ENCODE results near the gene CLDN4. TPM values are rescaled to one million over a fixed set of nuclear protein-coding genes. Genes with fewer than 3 reads are reported as not detected.
A peak's percentile ranks its signal among the peaks of the same experiment; 100 is the strongest.

The CLDN4 gene
- polyA plus RNA-seq, 12 donors, result 0.30 to 105 (median 0.88) TPM; not detected in 1

DNA sequence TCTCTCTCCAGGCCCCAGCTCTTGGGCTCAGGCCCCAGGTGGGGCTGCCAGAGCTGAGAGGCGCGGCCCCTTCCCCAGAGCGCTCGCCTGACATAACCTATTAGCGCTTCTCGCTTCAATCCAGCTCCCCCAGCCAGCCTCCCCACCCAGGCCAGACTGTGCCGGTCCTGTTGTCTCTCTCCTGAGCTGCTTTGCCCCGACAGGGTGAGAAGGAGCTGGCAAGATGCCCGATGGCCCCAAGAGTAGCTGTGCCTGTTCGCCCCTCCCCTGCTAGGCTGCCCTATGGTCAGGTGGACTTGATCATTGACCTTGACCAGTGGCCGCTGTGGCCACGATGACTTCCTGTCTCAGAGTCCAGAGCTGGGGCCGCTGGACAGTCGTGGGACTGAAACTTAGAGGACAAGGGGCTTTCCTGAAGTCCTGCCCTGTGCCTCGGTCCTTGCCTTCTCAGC is 39.3 kb downstream of the CLDN4 start:
- no peak for DNase-seq

DNA sequence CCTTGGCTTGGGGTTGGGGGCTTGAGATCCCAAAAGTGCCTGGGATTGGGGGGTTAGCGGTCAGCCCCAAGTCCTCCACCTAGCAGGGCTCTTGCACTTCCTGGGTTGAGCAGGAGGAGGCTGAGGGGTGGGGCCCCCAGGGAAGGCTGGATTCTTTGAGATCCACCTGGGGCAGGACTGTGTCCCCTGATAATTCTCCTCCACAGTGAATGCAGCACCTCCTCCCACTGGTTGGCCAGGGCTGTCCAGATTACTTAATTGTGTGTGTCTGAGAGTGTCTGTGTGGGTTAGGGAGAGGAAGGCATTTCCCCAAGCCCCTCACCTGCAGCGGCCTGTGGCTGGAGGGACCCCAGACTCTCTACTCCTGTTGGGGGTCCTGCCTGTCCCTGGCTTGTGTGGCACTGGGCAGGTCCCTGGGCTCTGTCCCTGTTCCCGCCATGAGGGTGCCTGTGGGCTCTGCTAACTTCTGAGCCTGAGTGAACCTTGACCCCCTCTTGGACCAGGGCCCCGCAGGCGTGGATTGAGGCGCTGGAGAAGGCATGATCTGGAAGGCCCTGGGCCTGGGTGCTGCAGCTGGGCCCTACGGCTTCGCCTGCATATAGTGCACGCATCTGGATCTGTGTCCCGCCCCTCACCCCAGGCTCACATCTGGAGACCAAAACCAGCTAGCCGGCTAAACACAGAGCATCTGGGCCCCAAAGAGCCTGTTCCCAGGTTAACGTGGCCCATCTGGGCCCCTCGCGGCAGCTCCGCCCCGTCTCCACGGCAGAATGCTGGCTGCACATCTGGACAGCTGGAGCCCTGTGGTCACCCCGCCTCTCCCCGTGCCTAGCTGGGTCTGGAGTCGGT is 40.6 kb downstream of the CLDN4 start:
- peak; percentile 66 for DNase-seq

DNA sequence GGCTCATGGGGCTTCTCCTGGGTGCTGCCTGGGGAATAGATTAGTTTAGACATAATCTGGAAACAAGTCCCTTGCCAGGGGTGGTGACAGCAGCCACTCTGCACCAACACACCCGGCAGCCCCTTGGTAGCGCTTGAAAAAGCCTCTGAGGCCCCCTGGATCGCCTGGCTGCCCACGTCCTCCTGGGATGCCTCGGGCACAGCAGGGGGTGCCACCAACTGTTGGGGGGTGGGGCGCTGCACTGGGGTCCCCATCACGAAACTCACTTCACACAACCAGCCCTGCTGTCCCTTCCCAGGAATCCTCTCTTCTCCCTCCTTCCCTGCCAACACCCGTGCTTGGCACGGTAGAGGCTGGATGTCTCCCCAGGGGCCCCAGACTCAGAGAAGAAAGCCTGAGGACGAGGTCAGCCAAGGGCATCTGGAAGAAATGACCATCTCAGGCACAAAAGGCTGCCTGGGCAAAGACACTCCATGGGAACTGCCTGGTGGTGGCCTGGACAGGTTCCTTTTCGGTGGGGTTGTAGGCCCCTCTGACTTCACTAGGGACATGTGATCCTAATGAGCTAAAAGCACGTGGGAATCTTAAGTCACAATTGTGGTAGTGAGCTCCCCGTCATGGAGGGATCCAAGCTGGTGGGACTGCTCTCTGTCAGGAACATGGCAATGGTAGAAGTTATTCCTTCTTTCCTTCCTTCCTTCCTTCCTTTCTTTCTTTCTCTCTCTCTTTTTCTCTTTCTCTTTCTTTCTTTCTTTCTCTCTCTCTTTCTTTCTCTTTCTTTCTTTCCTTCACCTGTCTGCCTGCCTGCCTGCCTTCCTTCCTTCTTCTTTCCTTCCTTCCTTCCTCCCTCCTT is 41.5 kb downstream of the CLDN4 start:
- DNase-seq, result no peak

DNA sequence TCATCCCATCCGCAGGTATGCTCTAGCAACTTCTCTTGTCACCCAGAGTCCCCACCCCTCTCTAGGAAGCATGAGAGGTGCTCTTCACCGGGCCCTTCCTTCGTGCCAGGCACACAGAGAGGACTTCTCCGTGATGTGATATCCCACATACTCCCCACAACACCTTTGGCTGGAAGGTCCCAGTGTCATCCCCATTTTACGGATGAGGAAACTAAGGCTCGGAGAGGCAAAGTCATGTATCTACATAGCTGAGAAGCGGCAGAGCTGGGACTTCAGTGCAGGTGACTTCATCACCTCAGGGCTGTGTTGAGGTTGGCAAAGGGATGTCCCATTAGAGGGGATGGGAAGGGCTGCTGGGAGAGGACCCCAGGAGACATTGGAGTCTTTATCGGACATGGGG is 45.6 kb downstream of the CLDN4 start:
- DNase-seq, result no peak

DNA sequence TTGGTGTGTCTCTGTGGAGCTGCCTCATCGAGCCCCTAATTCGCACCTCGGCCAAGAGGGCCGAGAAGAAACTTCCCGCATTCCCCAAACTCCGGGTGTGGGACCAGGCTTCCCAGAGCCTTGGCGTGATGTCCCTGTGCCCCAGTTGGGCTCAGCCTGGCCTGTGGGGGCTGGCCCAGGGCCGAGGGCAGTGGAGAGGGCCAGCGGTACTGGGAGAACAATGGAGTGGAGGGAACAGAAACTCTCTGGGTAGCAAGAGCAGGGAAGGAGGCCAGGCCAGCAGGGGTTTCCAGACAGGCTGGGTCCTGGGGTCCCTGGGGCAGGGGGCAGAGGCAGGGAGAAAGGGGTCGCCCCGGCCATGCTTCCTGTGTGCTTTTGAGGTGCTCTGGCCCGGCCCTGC is 46.2 kb downstream of the CLDN4 start:
- no peak for DNase-seq

DNA sequence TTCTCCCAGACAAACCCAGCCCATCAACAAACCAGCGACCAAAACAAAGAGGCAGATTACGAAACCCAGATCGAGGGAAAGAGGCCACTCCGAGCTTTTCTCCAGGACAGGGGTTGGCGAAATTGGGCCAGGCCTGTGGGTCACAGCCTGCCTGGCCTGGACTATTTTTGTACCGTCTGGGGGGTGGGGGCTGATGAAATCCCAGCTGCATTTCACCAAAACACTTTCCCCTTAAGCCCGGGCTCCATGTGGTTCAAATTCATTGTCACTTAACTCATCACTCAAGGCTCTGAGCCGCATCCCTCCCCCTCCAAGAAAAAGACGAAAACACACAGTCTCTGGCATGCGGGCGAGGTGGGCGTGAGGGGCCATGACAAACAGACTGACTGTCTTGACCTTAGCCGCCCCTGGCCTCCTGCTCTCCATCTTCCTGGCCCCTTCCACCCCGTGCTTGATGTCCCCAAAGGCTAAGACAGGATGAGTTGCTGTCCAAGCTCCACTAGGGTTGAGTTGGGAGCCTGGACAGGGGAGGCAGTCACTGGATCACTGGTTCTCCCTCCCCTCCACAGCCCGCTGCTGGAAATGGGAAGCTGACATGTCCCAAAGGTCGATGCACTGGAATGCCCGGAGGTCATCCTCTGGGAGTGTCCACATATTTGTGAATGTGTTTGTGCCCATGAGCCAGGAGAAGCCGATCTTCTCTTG is 49.3 kb downstream of the CLDN4 start:
- DNase-seq, result no peak

DNA sequence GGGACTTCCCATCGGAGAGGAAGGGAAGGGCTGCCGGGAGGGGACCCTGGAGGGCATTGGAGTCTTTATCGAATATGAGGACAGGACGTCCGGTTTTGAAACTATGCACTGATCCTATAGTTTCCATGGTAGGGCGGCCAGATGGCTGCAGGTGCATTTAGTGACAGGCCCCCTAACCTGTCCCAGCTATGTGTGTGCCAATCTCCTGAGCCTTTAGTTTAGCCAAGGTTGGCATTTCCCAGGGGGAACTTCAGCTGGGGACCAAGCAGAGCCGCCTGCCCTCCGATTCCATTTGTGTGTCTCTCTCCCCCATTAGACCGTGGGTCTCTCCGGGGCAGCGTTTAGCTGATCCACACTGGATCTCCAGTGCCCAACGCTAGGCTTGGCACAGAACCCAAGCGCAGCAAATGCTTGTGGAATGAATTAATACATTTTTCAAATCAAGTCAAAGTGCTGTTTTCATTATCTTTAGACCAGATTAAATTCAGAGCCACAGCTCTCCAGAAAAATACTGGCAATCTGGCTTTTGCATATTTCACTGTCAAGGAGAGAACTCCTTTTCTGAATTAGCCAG is 50.0 kb downstream of the CLDN4 start:
- no peak for DNase-seq

DNA sequence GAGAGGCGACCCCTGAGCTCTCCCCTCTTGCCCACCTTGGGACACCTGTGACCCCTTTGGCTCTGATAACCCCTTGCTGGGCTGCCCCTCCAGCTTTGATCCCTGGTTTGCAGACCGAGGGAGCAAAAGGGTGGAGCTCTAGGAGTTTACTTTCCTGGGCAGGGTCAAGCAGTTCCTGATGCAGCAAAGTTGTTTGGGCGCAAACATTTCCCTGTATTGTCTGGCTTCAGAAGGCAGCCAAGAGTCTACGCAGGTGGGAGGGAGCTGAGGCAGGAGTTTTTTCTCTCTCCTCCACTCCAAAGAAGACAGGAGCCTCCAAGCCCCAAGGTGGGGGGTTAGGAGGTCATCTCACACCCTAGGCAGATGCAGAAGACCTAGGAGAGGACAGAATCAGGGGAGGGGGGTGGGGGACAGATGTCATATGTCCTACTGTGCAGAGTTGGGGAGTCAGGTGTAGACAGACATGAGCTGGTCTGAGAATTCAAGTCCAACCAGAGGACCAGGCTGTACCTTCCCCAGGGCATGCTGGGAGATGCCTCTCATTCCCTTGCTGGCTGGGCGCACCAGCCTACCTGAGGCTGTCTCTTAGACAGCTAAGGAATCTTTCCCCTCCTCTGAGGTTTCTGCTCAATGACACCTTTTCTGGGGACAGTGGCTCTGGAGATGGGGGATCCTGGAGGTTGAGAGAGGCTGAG is 50.7 kb downstream of the CLDN4 start:
- DNase-seq, result no peak

DNA sequence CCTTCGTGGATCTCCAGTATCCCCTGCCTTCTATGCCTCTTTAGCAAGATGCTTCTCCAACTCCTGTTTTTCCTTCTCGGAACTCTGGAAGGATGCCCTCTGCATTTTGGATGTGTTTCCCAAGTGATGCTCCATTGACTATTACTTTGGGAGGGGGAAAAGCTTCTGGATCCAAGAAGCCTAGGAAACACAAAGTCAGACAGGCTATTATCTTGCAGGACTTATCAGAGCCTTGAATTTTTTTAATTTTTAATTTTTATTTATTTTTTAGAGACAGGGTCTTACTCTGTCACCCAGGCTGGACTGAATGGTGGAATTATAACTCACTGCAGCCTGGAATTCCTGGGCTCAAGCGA is 51.2 kb downstream of the CLDN4 start:
- DNase-seq, result no peak

Other genes with a start within 250 kb of the CLDN4 start
- gene MLXIPL, start 206.5 kb upstream of the CLDN4 start, polyA plus RNA-seq (ENCODE audit: insufficient read length in 12 of 12), result 10 to 100 TPM in 1 of 12 donors, 1 to 10 TPM in 1, under 1 TPM in 9, not detected in 1; 0.06 to 27.3 (median 0.28) TPM
- 1 to 10 TPM in 10 of 12 donors, not detected in 2; 1.6 to 4.2 (median 2.2) TPM for gene VPS37D, start 163.2 kb upstream of the CLDN4 start, polyA plus RNA-seq (ENCODE audit: insufficient read length in 12 of 12)
- gene DNAJC30, start 147.5 kb upstream of the CLDN4 start, polyA plus RNA-seq (ENCODE audit: insufficient read length in 12 of 12), result 10 to 100 TPM in 1 of 12 donors, 1 to 10 TPM in 10, not detected in 1; 4.9 to 11.3 (median 6.5) TPM
- gene BUD23, start 147.4 kb upstream of the CLDN4 start, polyA plus RNA-seq (ENCODE audit: insufficient read length in 12 of 12), result 10 to 100 TPM in 11 of 12 donors, not detected in 1; 44.7 to 83.4 (median 68.9) TPM
- gene STX1A, start 111.3 kb upstream of the CLDN4 start, polyA plus RNA-seq (ENCODE audit: insufficient read length in 12 of 12), result 10 to 100 TPM in 7 of 12 donors, 1 to 10 TPM in 4, not detected in 1; 6.2 to 13.1 (median 10.7) TPM
- gene ABHD11, start 92.2 kb upstream of the CLDN4 start, polyA plus RNA-seq (ENCODE audit: insufficient read length in 12 of 12), result 10 to 100 TPM in 8 of 12 donors, 1 to 10 TPM in 3, not detected in 1; 8.4 to 47.3 (median 10.5) TPM
- gene CLDN3, start 60.7 kb upstream of the CLDN4 start, polyA plus RNA-seq (ENCODE audit: insufficient read length in 12 of 12), result 10 to 100 TPM in 1 of 12 donors, under 1 TPM in 6, not detected in 5; 0.19 to 14.9 (median 0.38) TPM
- 1 to 10 TPM in 7 of 12 donors, under 1 TPM in 3, not detected in 2; 0.49 to 3.1 (median 1.7) TPM for gene METTL27, start 11.5 kb downstream of the CLDN4 start, polyA plus RNA-seq (ENCODE audit: insufficient read length in 12 of 12)
- not detected for gene TMEM270, start 30.2 kb downstream of the CLDN4 start, polyA plus RNA-seq (ENCODE audit: insufficient read length in 12 of 12)
- gene ELN, start 197.2 kb downstream of the CLDN4 start, polyA plus RNA-seq (ENCODE audit: insufficient read length in 12 of 12), result 100 to 1,000 TPM in 6 of 12 donors, 10 to 100 TPM in 5, not detected in 1; 67.0 to 192 (median 103) TPM